Progenitor cell of endocrine pancreas (in vitro differentiated cells): Measurements from ENCODE around the gene GIN1. TPM values are rescaled to one million over a fixed set of nuclear protein-coding genes. Genes with fewer than 3 reads are reported as not detected.

Source experiments
- DNase-seq: peaks from one replicate; pipeline ENCODE4 v3.0.0; 2021; ENCODE audit warnings: low spot score; ENCODE audit not compliant: unreplicated experiment
- H3K27ac Mint-ChIP-seq: 2 replicates; pipeline ENCODE4 v1.8.0; 2021; ENCODE audit warnings: mild to moderate bottlenecking, moderate library complexity, mixed read lengths
- H3K27me3 Mint-ChIP-seq: 2 replicates; pipeline ENCODE4 v1.8.0; 2021; ENCODE audit warnings: mixed read lengths
- H3K36me3 Mint-ChIP-seq: 2 replicates; pipeline ENCODE4 v1.8.0; 2022; ENCODE audit warnings: mixed read lengths; ENCODE audit not compliant: insufficient read depth
- H3K4me1 Mint-ChIP-seq: 2 replicates; pipeline ENCODE4 v1.8.0; 2021; ENCODE audit warnings: low read depth, mixed read lengths
- H3K4me3 Mint-ChIP-seq: 2 replicates; pipeline ENCODE4 v1.8.0; 2021; ENCODE audit warnings: low read depth, mild to moderate bottlenecking, moderate library complexity, mixed read lengths
- H3K9me3 Mint-ChIP-seq: 2 replicates; pipeline ENCODE4 v1.8.0; 2021; ENCODE audit warnings: low read depth, mixed read lengths
- total RNA-seq: library from RNA; stranded (reverse); gene quantifications from 2 replicates; pipeline ENCODE4 v1.2.1, GENCODE V29; 2021
- TF ChIP-seq, protein P1 (sequence below): fragments of 200-600 bp; sonication (generic); IDR thresholded peaks from one replicate; pipeline ENCODE4 v1.5.0; 2021; ENCODE audit warnings: antibody characterized with exemption, mild to moderate bottlenecking; ENCODE audit not compliant: unreplicated experiment

GIN1 gene
- total RNA-seq, 1 donor from 2014 or later = 9.0 TPM

DNA sequence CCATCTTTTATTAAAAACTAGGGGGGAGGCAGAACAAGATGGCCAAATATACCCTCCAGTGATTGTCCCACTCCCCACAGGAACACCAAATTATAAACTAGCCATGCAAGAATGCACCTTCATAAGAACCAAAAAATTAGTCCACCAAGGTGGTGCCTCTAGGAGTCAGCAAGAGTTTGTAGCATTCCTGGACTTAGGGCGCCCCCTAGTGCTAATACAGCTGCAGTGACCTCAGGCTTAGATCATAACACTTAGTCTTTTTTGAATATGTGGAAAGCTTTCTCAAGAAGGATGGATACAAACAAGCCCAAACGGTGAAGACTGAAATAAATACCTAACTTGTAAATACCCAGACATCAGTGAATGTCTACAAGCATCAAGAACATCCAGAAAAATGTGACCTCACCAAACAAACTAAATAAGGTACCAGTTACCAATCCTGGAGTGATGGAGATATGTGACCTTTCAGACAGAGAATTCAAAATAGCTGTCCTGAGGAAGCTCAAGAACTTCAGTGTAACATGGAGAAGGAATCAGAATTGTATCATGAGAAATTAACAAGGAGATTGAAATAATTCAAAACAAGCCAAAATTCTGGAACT is 19.4 kb upstream of the GIN1 start:
- Mint-ChIP-seq H3K4me3 (no peak overlapping the region), H3K27ac (no peak overlapping the region), H3K4me1 (no peaks in the 10 kb centered on the region), H3K27me3 (no peaks in the 10 kb centered on the region), H3K9me3 (no peaks in the 10 kb centered on the region), H3K36me3 (peaks cover 26% of the 10 kb centered on the region)
- DNase-seq = peak; percentile 65
- TF ChIP-seq, protein P1, sequence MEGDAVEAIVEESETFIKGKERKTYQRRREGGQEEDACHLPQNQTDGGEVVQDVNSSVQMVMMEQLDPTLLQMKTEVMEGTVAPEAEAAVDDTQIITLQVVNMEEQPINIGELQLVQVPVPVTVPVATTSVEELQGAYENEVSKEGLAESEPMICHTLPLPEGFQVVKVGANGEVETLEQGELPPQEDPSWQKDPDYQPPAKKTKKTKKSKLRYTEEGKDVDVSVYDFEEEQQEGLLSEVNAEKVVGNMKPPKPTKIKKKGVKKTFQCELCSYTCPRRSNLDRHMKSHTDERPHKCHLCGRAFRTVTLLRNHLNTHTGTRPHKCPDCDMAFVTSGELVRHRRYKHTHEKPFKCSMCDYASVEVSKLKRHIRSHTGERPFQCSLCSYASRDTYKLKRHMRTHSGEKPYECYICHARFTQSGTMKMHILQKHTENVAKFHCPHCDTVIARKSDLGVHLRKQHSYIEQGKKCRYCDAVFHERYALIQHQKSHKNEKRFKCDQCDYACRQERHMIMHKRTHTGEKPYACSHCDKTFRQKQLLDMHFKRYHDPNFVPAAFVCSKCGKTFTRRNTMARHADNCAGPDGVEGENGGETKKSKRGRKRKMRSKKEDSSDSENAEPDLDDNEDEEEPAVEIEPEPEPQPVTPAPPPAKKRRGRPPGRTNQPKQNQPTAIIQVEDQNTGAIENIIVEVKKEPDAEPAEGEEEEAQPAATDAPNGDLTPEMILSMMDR = peak; percentile 96

- H3K27ac Mint-ChIP-seq = no peak overlapping the region
- no peaks in the 10 kb centered on the region for H3K27me3 Mint-ChIP-seq
- TF ChIP-seq, protein P1 = no peak
- DNase-seq = no peak
- H3K36me3 Mint-ChIP-seq = peaks cover 26% of the 10 kb centered on the region
- no peaks in the 10 kb centered on the region for H3K4me1 Mint-ChIP-seq
- no peak overlapping the region for H3K4me3 Mint-ChIP-seq
- no peaks in the 10 kb centered on the region for H3K9me3 Mint-ChIP-seq
These were observed 18.3 kb upstream of the GIN1 start for GRCh38 chr5:103138202-103138690.

DNA sequence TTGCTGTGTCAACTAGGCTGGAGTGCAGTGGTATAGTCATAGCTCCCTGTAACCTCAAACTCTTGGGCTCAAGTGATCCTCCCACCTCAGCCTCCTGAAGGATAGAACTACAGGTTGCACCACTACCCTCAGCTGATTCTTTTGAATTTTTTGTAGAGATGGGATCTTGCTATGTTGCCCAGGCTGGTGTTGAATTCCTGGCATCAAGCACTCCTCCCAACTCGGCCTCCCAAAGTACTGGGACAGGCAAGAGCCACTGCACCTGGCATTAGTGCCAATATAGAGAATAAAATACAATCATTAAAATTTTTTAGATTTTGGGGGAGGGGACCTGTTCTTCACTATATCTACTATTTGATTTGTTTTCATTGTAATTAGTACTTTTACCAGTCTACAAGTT is 15.5 kb upstream of the GIN1 start:
- peaks cover 20% of the 10 kb centered on the region for H3K36me3 Mint-ChIP-seq
- no peaks in the 10 kb centered on the region for H3K27me3 Mint-ChIP-seq

GRCh38 chr5:103133231-103133630 is 13.3 kb upstream of the GIN1 start:
- TF ChIP-seq, protein P1 = no peak
- Mint-ChIP-seq H3K4me3 (no peak overlapping the region), H3K27me3 (no peaks in the 10 kb centered on the region), H3K36me3 (peaks cover 7% of the 10 kb centered on the region), H3K27ac (no peak overlapping the region), H3K4me1 (peaks cover 2% of the 10 kb centered on the region), H3K9me3 (no peaks in the 10 kb centered on the region)
- DNase-seq = no peak

More for the DNA sequence above, 15.5 kb upstream of the GIN1 start:
- no peak overlapping the region for H3K4me3 Mint-ChIP-seq
- peaks cover 2% of the 10 kb centered on the region for H3K4me1 Mint-ChIP-seq
- no peaks in the 10 kb centered on the region for H3K9me3 Mint-ChIP-seq
- DNase-seq = no peak
- no peak overlapping the region for H3K27ac Mint-ChIP-seq
- TF ChIP-seq, protein P1 = no peak

- no peak for DNase-seq
- Mint-ChIP-seq H3K27me3 (no peaks in the 10 kb centered on the region), H3K4me3 (no peak overlapping the region), H3K36me3 (peaks cover 7% of the 10 kb centered on the region), H3K9me3 (no peaks in the 10 kb centered on the region), H3K27ac (no peak overlapping the region), H3K4me1 (peaks cover 2% of the 10 kb centered on the region)
- TF ChIP-seq, protein P1 = no peak
These were observed 12.7 kb upstream of the GIN1 start for GRCh38 chr5:103132684-103133083.
